ENCODE data around the gene GPC3. TPM values are rescaled to one million over a fixed set of nuclear protein-coding genes. Genes with fewer than 3 reads are reported as not detected.

Gene GPC3
- total RNA-seq, 2 experiments from 2014 or later, result 0.25 to 0.59 TPM

DNA sequence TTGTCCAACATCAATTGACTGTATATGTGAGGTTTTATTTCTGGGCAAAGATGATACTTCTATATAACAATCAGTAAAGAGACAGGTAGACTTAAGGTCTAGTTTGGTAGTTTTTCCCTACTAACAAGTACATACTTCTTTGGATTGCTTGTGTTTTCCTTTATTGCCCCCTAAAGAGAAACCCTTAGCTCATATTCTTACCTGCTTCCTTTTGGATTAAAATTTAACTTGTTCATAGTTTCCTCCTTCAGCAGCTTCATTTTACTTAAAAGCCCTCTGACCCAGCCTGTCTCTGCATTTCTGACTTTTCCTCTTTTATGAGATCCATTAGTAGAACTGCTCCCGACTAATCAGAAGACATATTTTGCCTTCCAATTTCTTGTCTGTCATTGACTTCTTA lies 494.4 kb downstream of the GPC3 start:
- intact Hi-C loops (cut with DNase I, micrococcal nuclease), result no loop called here
- Histone ChIP-seq H3K36me3 (ENCODE audit: insufficient read depth, low read length) (no peaks in the 10 kb centered on the region), H3K27ac (ENCODE audit: low read depth in 1 of 2, low read length in 2 of 2) (no peak overlapping the region), H3K9me3 (ENCODE audit: control insufficient read depth in 1 of 2, insufficient read depth in 1 of 2, low read length in 2 of 2) (no peaks in the 10 kb centered on the region), H3K27me3 (ENCODE audit: control insufficient read depth in 1 of 2, insufficient read depth in 2 of 2, low read length in 2 of 2) (no peaks in the 10 kb centered on the region), H3K4me1 (ENCODE audit: insufficient read depth, low read length) (no peaks in the 10 kb centered on the region), H3K4me3 (ENCODE audit: low read length) (no peak overlapping the region)
- ChIA-PET POLR2A (no interaction called here), CTCF (no interaction called here)
- Mint-ChIP-seq H3K9me3 (no peaks in the 10 kb centered on the region), H3K36me3 (ENCODE audit: low read depth) (no peaks in the 10 kb centered on the region), H3K4me3 (no peak overlapping the region), H3K4me1 (ENCODE audit: low read depth) (no peaks in the 10 kb centered on the region), H3K27ac (no peak overlapping the region), H3K27me3 (peaks cover 7% of the 10 kb centered on the region)
- DNase-seq (no peak), ATAC-seq (ENCODE audit: poor library complexity) (no peak)
- TF ChIP-seq, protein P1, sequence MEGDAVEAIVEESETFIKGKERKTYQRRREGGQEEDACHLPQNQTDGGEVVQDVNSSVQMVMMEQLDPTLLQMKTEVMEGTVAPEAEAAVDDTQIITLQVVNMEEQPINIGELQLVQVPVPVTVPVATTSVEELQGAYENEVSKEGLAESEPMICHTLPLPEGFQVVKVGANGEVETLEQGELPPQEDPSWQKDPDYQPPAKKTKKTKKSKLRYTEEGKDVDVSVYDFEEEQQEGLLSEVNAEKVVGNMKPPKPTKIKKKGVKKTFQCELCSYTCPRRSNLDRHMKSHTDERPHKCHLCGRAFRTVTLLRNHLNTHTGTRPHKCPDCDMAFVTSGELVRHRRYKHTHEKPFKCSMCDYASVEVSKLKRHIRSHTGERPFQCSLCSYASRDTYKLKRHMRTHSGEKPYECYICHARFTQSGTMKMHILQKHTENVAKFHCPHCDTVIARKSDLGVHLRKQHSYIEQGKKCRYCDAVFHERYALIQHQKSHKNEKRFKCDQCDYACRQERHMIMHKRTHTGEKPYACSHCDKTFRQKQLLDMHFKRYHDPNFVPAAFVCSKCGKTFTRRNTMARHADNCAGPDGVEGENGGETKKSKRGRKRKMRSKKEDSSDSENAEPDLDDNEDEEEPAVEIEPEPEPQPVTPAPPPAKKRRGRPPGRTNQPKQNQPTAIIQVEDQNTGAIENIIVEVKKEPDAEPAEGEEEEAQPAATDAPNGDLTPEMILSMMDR (IDR thresholded peaks at IDR 0.05), result no peak

Measured in CD4-positive, alpha-beta T cell (primary cell).